ENCODE data around the gene ZNF607. TPM values are rescaled to one million over a fixed set of nuclear protein-coding genes. Genes with fewer than 3 reads are reported as not detected.
A peak's percentile ranks its signal among the peaks of the same experiment; 100 is the strongest.

The ZNF607 gene
- total and polyA plus RNA-seq, 2 of the 8 experiments (the other 6 are each of a cell fraction or from before 2014, with no cell fraction given): 6.7 to 15.9 TPM

- TF ChIP-seq CTCF (IDR thresholded peaks at IDR 0.05; ENCODE audit: control extremely low read depth in 1 of 3, insufficient read depth in 1 of 3, low read depth in 1 of 3, low read length in 3 of 3) (no peak), USF2 (IDR thresholded peaks at IDR 0.05; ENCODE audit: low read length) (no peak), EGR1 (IDR thresholded peaks at IDR 0.05; ENCODE audit: borderline replicate concordance, low read depth, low read length) (no peak), TAF7 (optimal IDR thresholded peaks at IDR 0.05; ENCODE audit: borderline replicate concordance, low read depth, low read length) (no peak), KDM4A (IDR thresholded peaks at IDR 0.05; ENCODE audit: low read depth, low read length, severe bottlenecking) (peak; percentile 16)
These were observed 64.3 kb downstream of the ZNF607 start, which contains the start of gene ZFP30 (continued) for GRCh38 chr19:37655301-37655688.
